Prostate gland (tissue), 2 donors: ENCODE measurements around the gene SPSB2.
"Not testable (repeated sequence)": the region's sequence is repeated elsewhere in the genome, so short reads cannot be mapped to it uniquely, and the experiment has no call there.

Source experiments
- POLR2A ChIP-seq: fragments of 450-650 bp; IDR thresholded peaks from one replicate; pipeline ENCODE4 v1.6.1; 2016; ENCODE audit warnings: antibody characterized with exemption, mild to moderate bottlenecking
- POLR2AphosphoS5 ChIP-seq: sonication (generic); formaldehyde crosslinking; IDR thresholded peaks from one replicate; pipeline ENCODE4 v1.6.1; 2017; ENCODE audit warnings: antibody characterized with exemption
- TF ChIP-seq, protein P1 (sequence below), 4 experiments: fragments of 200-600 bp in 2 of 4; fragments of 450-650 bp in 2 of 4; sonication (generic) in 2 of 4; IDR thresholded peaks; 1 replicate in 3 of 4; 2 replicates in 1 of 4; pipeline ENCODE4 v1.5.1; 2016 to 2019; ENCODE audit warnings: antibody characterized with exemption in 4 of 4, mild to moderate bottlenecking in 2 of 4, moderate library complexity in 2 of 4

DNA sequence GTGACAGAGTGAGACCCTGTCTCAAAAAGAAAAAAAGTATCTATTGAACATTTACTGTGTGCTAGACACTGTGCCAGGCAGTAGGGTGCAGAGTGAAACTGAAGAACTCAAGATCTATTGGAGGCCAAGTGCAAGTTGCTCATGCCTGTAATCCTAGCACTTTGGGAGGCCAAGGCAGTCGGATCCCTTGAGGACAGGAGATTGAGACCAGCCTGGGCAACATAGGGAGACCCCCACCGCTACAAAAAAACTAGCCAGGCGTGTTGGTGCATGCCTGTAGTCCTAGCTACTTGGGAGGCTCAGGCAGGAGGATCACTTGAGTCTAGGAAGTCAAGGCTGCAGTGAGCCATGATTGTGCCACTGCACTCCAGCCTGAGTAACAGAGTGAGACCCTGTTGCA lies 19.6 kb upstream of the SPSB2 start:
- TF ChIP-seq, protein P1, sequence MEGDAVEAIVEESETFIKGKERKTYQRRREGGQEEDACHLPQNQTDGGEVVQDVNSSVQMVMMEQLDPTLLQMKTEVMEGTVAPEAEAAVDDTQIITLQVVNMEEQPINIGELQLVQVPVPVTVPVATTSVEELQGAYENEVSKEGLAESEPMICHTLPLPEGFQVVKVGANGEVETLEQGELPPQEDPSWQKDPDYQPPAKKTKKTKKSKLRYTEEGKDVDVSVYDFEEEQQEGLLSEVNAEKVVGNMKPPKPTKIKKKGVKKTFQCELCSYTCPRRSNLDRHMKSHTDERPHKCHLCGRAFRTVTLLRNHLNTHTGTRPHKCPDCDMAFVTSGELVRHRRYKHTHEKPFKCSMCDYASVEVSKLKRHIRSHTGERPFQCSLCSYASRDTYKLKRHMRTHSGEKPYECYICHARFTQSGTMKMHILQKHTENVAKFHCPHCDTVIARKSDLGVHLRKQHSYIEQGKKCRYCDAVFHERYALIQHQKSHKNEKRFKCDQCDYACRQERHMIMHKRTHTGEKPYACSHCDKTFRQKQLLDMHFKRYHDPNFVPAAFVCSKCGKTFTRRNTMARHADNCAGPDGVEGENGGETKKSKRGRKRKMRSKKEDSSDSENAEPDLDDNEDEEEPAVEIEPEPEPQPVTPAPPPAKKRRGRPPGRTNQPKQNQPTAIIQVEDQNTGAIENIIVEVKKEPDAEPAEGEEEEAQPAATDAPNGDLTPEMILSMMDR (IDR thresholded peaks at IDR 0.05): not testable (repeated sequence)
- not testable (repeated sequence) for TF ChIP-seq POLR2AphosphoS5, POLR2A
